NT2/D1 (cell line): Measurements from ENCODE around the gene HMGN5.

Experiments
- SUZ12 ChIP-seq: IDR thresholded peaks from 2 replicates; pipeline ENCODE4 v1.6.1; 2011; ENCODE audit not compliant: insufficient read length, insufficient read depth; ENCODE audit errors: extremely low read depth
- YY1 ChIP-seq: IDR thresholded peaks from 2 replicates; pipeline ENCODE4 v1.6.1; 2011; ENCODE audit not compliant: insufficient read length, insufficient read depth
- ZNF274 ChIP-seq: IDR thresholded peaks from 2 replicates; pipeline ENCODE4 v1.6.1; 2011; ENCODE audit warnings: mild to moderate bottlenecking, low read depth, low read length

- no peak for TF ChIP-seq ZNF274
- no peak for TF ChIP-seq SUZ12
- no peak for TF ChIP-seq YY1
These were observed 40.0 kb upstream of the HMGN5 start for GRCh38 chrX:81241753-81242152.
